ENCODE data around the gene ERCC8. TPM values are rescaled to one million over a fixed set of nuclear protein-coding genes. Genes with fewer than 3 reads are reported as not detected.

ERCC8 gene
- total and polyA plus RNA-seq, 2 of the 13 experiments (the other 11 are each of a cell fraction or from before 2014, with no cell fraction given), result 24.4 to 35.2 TPM

DNA sequence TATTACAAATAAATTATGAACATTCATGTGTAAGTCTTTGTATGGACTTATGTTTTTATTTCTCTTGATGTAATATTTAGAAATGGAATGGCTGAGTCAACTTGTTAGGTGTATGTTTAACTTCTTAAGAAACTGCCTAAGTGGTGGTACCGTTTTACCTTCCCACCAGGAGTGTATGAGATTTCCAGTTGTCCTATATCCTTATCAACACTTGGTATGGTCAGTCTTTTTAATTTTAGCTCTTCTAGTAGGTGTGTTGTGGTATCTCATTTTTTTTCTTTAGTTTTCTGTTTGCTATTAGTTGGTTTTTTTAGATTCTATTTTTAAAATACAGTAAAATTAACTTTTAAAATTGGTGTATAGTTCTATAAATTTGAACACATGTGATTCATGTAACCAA is 3.9 kb upstream of the ERCC8 start:
- Histone ChIP-seq H3K79me2 (ENCODE audit: insufficient read depth, low read length) (peaks cover 89% of the 10 kb centered on the region), H3K4me2 (ENCODE audit: low read depth, low read length) (no peak overlapping the region), H3K27me3 (ENCODE audit: control insufficient read depth in 1 of 2, insufficient read depth in 2 of 2, low read length in 2 of 2) (no peaks in the 10 kb centered on the region; a peak in 1 of 5 replicates), H3K9me3 (ENCODE audit: low read length) (no peaks in the 10 kb centered on the region), H3K9ac (ENCODE audit: insufficient read depth, low read depth, low read length) (no peak overlapping the region), H3K4me1 (ENCODE audit: insufficient read depth, low read length) (peaks cover 19% of the 10 kb centered on the region), H2AFZ (ENCODE audit: low read length) (no peak overlapping the region), H4K20me1 (ENCODE audit: insufficient read depth, low read length) (no peaks in the 10 kb centered on the region), H3K4me3 (replicated peaks in 1 of 3; ENCODE audit: insufficient read depth in 1 of 3, low read depth in 2 of 3, low read length in 3 of 3) (no peak overlapping the region), H3K36me3 (replicated peaks in 1 of 2; ENCODE audit: control insufficient read depth in 1 of 2, insufficient read depth in 2 of 2, low read length in 2 of 2) (no peaks in the 10 kb centered on the region), H3K27ac (ENCODE audit: extremely low read length, insufficient read depth, low read length) (no peak overlapping the region)
- WGBS (ENCODE audit: low lambda C conversion rate), result 85% methylated on average over 1 of the region's 1 CpG
- in situ Hi-C loops (cut with HindIII; ENCODE audit: extremely low pct_ligation_motif_present, low pct_unique_long_range_greater_than_20kb) (loop anchor here (10.0 kb wide), 1 partner anchor 274 kb away; no protein-coding TSS in a partner anchor), intact Hi-C loops (cut with micrococcal nuclease; ENCODE audit: unreplicated experiment) (loop anchor here (5.0 kb wide), 1 partner anchor 276 kb away; no protein-coding TSS in a partner anchor)
- DNase-seq (ENCODE audit: low spot score) (no peak), ATAC-seq (no peak), FAIRE-seq (no peak)
- CTCF ChIA-PET (ENCODE audit: low intra/inter-chr PET ratio, low total read pairs), result no interaction called here
- no peak for TF ChIP-seq SALL1 (CRISPR knock-in tag; IDR thresholded peaks at IDR 0.05)
- no peak for TF ChIP-seq NFIB (CRISPR knock-in tag; IDR thresholded peaks at IDR 0.05; ENCODE audit: borderline replicate concordance)
- TF ChIP-seq NFATC3 (CRISPR knock-in tag; IDR thresholded peaks at IDR 0.05), result no peak
- TF ChIP-seq GATA4 (IDR thresholded peaks at IDR 0.05; ENCODE audit: borderline replicate concordance, low read depth), result no peak
- TF ChIP-seq ZNF576 (CRISPR knock-in tag; IDR thresholded peaks at IDR 0.05), result no peak
- BruUV-seq (replicated peaks), result no TSS peak
- POLR2A ChIA-PET, result no interaction called here

DNA sequence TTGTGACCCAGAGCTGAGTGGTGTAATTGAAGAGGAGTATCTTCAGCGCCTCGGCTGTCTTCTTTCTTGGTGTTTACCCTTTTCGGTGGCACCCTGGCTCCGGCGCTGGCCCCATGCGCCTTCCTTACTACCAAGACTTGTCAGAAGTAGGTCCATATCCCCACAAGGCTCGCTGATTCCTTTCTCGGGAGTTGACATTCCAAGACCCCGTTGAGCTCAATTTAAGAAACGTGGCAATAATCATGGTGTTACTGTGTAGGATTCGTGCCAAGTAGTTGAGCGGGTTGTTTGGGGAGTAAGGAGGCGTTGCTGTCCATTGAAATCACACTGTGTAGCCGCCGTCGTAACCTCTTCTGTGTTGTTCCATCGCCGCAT is 930 bp upstream of the ERCC8 start:
- peak; percentile 15 for DNase-seq (ENCODE audit: low spot score)
- no peak for TF ChIP-seq HMG20A (CRISPR knock-in tag; IDR thresholded peaks at IDR 0.05; ENCODE audit: borderline replicate concordance)
- TF ChIP-seq FOXA1 (IDR thresholded peaks at IDR 0.05), result no peak
- TF ChIP-seq FOXA1 (CRISPR knock-in tag; IDR thresholded peaks at IDR 0.05), result peak; percentile 4; the same call in 1 of the 2 replicates
- TF ChIP-seq, protein P1, sequence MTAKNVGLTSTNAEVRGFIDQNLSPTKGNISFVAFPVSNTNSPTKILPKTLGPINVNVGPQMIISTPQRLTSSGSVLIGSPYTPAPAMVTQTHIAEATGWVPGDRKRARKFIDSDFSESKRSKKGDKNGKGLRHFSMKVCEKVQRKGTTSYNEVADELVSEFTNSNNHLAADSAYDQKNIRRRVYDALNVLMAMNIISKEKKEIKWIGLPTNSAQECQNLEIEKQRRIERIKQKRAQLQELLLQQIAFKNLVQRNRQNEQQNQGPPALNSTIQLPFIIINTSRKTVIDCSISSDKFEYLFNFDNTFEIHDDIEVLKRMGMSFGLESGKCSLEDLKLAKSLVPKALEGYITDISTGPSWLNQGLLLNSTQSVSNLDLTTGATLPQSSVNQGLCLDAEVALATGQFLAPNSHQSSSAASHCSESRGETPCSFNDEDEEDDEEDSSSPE (CRISPR knock-in tag; IDR thresholded peaks at IDR 0.05), result no peak
- no peak for TF ChIP-seq ZNF850 (CRISPR knock-in tag; conservative IDR thresholded peaks at IDR 0.05)
- TF ChIP-seq, protein P2, sequence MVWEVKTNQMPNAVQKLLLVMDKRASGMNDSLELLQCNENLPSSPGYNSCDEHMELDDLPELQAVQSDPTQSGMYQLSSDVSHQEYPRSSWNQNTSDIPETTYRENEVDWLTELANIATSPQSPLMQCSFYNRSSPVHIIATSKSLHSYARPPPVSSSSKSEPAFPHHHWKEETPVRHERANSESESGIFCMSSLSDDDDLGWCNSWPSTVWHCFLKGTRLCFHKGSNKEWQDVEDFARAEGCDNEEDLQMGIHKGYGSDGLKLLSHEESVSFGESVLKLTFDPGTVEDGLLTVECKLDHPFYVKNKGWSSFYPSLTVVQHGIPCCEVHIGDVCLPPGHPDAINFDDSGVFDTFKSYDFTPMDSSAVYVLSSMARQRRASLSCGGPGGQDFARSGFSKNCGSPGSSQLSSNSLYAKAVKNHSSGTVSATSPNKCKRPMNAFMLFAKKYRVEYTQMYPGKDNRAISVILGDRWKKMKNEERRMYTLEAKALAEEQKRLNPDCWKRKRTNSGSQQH (CRISPR knock-in tag; IDR thresholded peaks at IDR 0.05; ENCODE audit: low read depth), result 0 out of 2 replicates have a peak, but pooled peaks have one; percentile 49
- TF ChIP-seq RBM22 (optimal IDR thresholded peaks at IDR 0.05; ENCODE audit: low read length), result no peak
- TF ChIP-seq HMGXB4 (CRISPR knock-in tag; IDR thresholded peaks at IDR 0.05; ENCODE audit: borderline replicate concordance in 1 of 2, low read depth in 1 of 2), result 0 out of 4 replicates have a peak, but pooled peaks of 1 of the 2 experiments have one; percentile 16
- peak; percentile 53; the same call in 1 of the 2 replicates for TF ChIP-seq KMT2A (CRISPR knock-in tag; IDR thresholded peaks at IDR 0.05)

More for the DNA sequence above, 930 bp upstream of the ERCC8 start:
- peaks cover 46% of the 10 kb centered on the region for H3K4me1 ChIP-seq (ENCODE audit: insufficient read depth, low read length)
- no TSS peak for BruUV-seq (replicated peaks)
- CTCF ChIA-PET (ENCODE audit: low intra/inter-chr PET ratio, low total read pairs), result no interaction called here
- no peaks in the 10 kb centered on the region; a peak in 1 of 5 replicates for H3K27me3 ChIP-seq (ENCODE audit: control insufficient read depth in 1 of 2, insufficient read depth in 2 of 2, low read length in 2 of 2)
- intact Hi-C loops (cut with micrococcal nuclease; ENCODE audit: unreplicated experiment) (loop anchor here (5.0 kb wide), 1 partner anchor 273 kb away; no protein-coding TSS in a partner anchor), in situ Hi-C loops (cut with HindIII; ENCODE audit: extremely low pct_ligation_motif_present, low pct_unique_long_range_greater_than_20kb) (loop anchor here (10.0 kb wide), 1 partner anchor 271 kb away; no protein-coding TSS in a partner anchor)
- POLR2A ChIA-PET, result interaction anchor here (0.8 to 2.2 kb wide), 2 partner anchors 11 to 15 kb away, joined by 3 to 6 read pairs; no protein-coding TSS in a partner anchor
- ATAC-seq, result peak; percentile 47
- no peak overlapping the region for H2AFZ ChIP-seq (ENCODE audit: low read length)
- no peaks in the 10 kb centered on the region for H3K9me3 ChIP-seq (ENCODE audit: low read length)
- peak overlapping the region; percentile 87 for H3K9ac ChIP-seq (ENCODE audit: insufficient read depth, low read depth, low read length)
- H3K4me3 ChIP-seq (replicated peaks in 1 of 3; ENCODE audit: insufficient read depth in 1 of 3, low read depth in 2 of 3, low read length in 3 of 3), result peak overlapping the region; percentile 71 to 90 (median 87)
- FAIRE-seq, result no peak
- peak overlapping the region; percentile 84 for H3K4me2 ChIP-seq (ENCODE audit: low read depth, low read length)
- 0% methylated on average over 16 of the region's 18 CpGs for WGBS (ENCODE audit: low lambda C conversion rate)
- peaks cover 0 to 1% of the 10 kb centered on the region in 2 experiments; a peak in 2 of 5 replicates for H3K36me3 ChIP-seq (replicated peaks in 1 of 2; ENCODE audit: control insufficient read depth in 1 of 2, insufficient read depth in 2 of 2, low read length in 2 of 2)
- H3K27ac ChIP-seq (ENCODE audit: extremely low read length, insufficient read depth, low read length), result peak overlapping the region; percentile 79
- peaks cover 91% of the 10 kb centered on the region for H3K79me2 ChIP-seq (ENCODE audit: insufficient read depth, low read length)
- no peaks in the 10 kb centered on the region for H4K20me1 ChIP-seq (ENCODE audit: insufficient read depth, low read length)
